ENCODE data around the gene RBM23. TPM values are rescaled to one million over a fixed set of nuclear protein-coding genes. Genes with fewer than 3 reads are reported as not detected.

RBM23 gene
- total and polyA plus RNA-seq, 9 of the 15 experiments (the other 6 are each of a cell fraction or from before 2014, with no cell fraction given) = 46.0 to 102 (median 58.5) TPM

DNA sequence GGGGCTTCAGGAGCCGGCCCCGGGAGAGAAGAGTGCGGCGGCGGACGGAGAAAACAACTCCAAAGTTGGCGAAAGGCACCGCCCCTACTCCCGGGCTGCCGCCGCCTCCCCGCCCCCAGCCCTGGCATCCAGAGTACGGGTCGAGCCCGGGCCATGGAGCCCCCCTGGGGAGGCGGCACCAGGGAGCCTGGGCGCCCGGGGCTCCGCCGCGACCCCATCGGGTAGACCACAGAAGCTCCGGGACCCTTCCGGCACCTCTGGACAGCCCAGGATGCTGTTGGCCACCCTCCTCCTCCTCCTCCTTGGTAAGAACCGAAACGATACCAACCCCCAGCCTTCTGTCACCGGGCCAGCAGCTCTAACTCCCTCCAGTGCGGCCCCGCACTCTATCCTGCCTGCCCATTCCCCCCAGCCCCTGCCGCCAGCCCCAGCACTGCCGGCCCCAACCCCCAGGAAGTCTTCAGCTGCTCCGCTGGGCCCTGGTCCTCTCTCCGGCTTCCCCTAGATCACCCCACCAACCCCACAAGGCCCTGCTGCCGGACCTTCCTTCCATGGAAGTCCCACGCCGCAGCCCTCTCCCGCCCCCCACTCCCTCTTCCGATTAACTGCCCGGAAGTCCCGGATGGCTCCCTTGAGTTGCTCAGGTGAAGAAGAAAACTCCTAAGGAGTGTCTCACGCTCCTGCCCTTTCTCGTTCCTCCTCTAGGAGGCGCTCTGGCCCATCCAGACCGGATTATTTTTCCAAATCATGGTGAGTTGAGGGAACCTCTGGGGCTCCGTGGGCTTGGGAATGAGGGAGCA is 46.7 kb downstream of the RBM23 start (continued):
- TF ChIP-seq E2F8 (IDR thresholded peaks at IDR 0.05; ENCODE audit: low read depth, partially characterized antibody) = peak; percentile 10
- TF ChIP-seq NFATC3 (IDR thresholded peaks at IDR 0.05) = no peak
- 0 out of 2 replicates have a peak, but pooled peaks have one; percentile 45 for TF ChIP-seq GATAD2A (IDR thresholded peaks at IDR 0.05)
- peak; percentile 57; the same call in 1 of the 2 replicates for TF ChIP-seq ZSCAN29 (IDR thresholded peaks at IDR 0.05)
- TF ChIP-seq TAF9B (IDR thresholded peaks at IDR 0.05; ENCODE audit: partially characterized antibody) = peak; percentile 33
- TF ChIP-seq, protein P1, sequence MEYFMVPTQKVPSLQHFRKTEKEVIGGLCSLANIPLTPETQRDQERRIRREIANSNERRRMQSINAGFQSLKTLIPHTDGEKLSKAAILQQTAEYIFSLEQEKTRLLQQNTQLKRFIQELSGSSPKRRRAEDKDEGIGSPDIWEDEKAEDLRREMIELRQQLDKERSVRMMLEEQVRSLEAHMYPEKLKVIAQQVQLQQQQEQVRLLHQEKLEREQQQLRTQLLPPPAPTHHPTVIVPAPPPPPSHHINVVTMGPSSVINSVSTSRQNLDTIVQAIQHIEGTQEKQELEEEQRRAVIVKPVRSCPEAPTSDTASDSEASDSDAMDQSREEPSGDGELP (CRISPR knock-in tag; IDR thresholded peaks at IDR 0.05; ENCODE audit: borderline replicate concordance) = peak; percentile 58; the same call in 1 of the 2 replicates
- TF ChIP-seq SNIP1 (IDR thresholded peaks at IDR 0.05; ENCODE audit: low read depth) = no peak
- TF ChIP-seq ZNF609 (CRISPR knock-in tag; IDR thresholded peaks at IDR 0.05; ENCODE audit: borderline replicate concordance) = no peak
- no peak for TF ChIP-seq THRAP3 (IDR thresholded peaks at IDR 0.05; ENCODE audit: borderline replicate concordance)
- no peak for TF ChIP-seq MLX (CRISPR knock-in tag; conservative IDR thresholded peaks at IDR 0.05)
- TF ChIP-seq ZNF121 (CRISPR knock-in tag; conservative IDR thresholded peaks at IDR 0.05) = no peak
- TF ChIP-seq ZKSCAN1 (IDR thresholded peaks at IDR 0.05; ENCODE audit: low read depth, low read length) = no peak
- TF ChIP-seq RBM22 (IDR thresholded peaks at IDR 0.05; ENCODE audit: low read depth, low read length, poor library complexity, severe bottlenecking) = no peak
- 0 out of 2 replicates have a peak, but pooled peaks have one; percentile 25 for TF ChIP-seq ZNF134 (CRISPR knock-in tag; conservative IDR thresholded peaks at IDR 0.05)
- peak; percentile 80 for TF ChIP-seq BRD9 (IDR thresholded peaks at IDR 0.05; ENCODE audit: low read depth, partially characterized antibody)
- no peak for TF ChIP-seq ARHGAP35 (IDR thresholded peaks at IDR 0.05; ENCODE audit: partially characterized antibody)
- TF ChIP-seq CHD4 (IDR thresholded peaks at IDR 0.05; ENCODE audit: insufficient read depth, insufficient replicate concordance, low read depth, low read length, poor library complexity, severe bottlenecking) = no peak
- peak; percentile 66 for TF ChIP-seq RBFOX2 (IDR thresholded peaks at IDR 0.05; ENCODE audit: low read depth, low read length)

All from K562 (cell line).